Activated naive CD8-positive, alpha-beta T cell (primary cell): ENCODE data around the gene CDH22.

ENCODE experiments used
- H3K27ac Mint-ChIP-seq: one replicate; pipeline ENCODE4 v1.8.0; 2021; ENCODE audit warnings: mixed read lengths
- H3K27me3 Mint-ChIP-seq: one replicate; pipeline ENCODE4 v1.8.0; 2021; ENCODE audit warnings: mixed read lengths
- H3K36me3 Mint-ChIP-seq: one replicate; pipeline ENCODE4 v1.8.0; 2021; ENCODE audit warnings: mixed read lengths
- H3K4me1 Mint-ChIP-seq: one replicate; pipeline ENCODE4 v1.8.0; 2021; ENCODE audit warnings: low read depth, mixed read lengths
- H3K4me3 Mint-ChIP-seq: one replicate; pipeline ENCODE4 v1.8.0; 2021; ENCODE audit warnings: mild to moderate bottlenecking, mixed read lengths
- H3K9me3 Mint-ChIP-seq: one replicate; pipeline ENCODE4 v1.8.0; 2021; ENCODE audit warnings: low read depth, mixed read lengths

The CDH22 gene

DNA sequence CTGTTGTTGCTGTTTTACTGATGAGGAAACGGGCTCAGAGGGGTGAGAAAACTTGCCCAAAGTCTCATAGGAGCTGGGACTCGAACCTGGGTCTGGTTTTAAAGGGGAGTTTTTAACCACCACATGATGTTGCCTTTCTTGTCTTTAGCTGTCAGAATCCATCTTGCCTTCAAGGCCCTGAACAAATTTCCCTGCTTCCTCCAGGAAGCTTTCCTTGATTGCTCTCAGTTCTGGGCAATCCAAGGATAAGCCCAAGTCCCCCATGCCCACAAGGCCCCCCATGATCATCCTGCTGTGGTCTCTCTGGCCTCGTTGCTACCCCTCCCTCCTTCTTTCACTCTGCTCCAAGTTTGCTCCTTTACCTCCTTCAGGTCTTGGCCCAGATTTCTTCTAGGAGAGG is 116.7 kb downstream of the CDH22 start:
- Mint-ChIP-seq H3K36me3 (no peaks in the 10 kb centered on the region), H3K27ac (no peak overlapping the region), H3K4me3 (no peak overlapping the region), H3K27me3 (peaks cover 6% of the 10 kb centered on the region), H3K9me3 (peaks cover 3% of the 10 kb centered on the region), H3K4me1 (no peaks in the 10 kb centered on the region)

DNA sequence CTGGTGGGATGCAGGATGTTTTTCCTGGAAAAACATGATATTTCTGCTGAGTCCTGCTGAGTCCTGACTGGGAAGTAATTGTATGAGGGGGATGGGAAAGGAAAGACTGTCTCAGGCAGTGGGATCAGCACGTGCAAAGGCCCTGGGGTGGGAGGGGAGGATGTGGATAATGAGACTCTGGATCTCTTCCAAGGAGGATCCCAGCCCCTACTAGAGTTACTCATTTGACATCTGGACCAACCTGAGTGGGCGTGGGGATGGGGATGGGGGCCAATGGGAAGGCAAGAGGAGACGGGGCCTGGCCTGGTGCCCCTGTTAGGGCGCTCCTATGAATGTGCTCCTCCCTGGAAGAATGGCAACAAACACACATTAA is 117.1 kb downstream of the CDH22 start:
- Mint-ChIP-seq H3K4me3 (no peak overlapping the region), H3K27me3 (peaks cover 6% of the 10 kb centered on the region), H3K27ac (no peak overlapping the region), H3K36me3 (no peaks in the 10 kb centered on the region), H3K9me3 (peaks cover 3% of the 10 kb centered on the region), H3K4me1 (no peaks in the 10 kb centered on the region)

DNA sequence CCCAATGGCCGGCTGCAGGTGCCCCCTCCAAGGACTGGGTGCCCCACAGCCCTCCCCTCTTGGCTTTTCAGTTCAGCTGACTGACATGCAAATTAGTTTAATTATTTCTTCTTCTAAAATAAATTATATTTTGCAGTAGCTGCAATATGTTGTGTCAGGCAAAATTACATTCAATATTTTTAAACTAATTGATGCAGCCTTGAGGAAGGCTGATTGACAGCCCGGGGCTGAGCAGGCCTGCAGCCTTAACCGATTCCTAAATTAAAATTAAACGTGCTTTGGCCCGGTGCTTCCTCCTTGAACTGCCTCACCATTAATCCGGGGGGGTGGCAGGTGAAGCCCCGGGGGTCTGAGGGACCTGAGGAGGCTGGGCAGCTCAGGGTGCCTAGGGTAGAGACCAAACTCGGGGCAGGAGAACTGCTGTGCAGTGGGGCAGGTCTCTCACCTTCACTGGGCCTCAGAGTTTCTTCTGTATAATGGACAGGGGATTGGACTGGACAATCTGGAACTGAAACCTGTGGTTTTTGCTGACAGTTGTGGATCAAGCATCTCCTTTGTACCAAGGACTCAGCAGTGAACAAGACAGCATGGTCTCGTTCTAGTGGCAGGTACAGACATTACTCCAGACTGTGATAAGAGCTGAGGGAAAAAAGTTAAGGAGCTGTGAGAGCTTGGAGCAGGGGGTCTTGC is 117.7 kb downstream of the CDH22 start:
- no peaks in the 10 kb centered on the region for H3K36me3 Mint-ChIP-seq
- peaks cover 6% of the 10 kb centered on the region for H3K27me3 Mint-ChIP-seq
- H3K4me1 Mint-ChIP-seq: no peaks in the 10 kb centered on the region
- no peak overlapping the region for H3K27ac Mint-ChIP-seq
- H3K4me3 Mint-ChIP-seq: no peak overlapping the region
- peaks cover 3% of the 10 kb centered on the region for H3K9me3 Mint-ChIP-seq

DNA sequence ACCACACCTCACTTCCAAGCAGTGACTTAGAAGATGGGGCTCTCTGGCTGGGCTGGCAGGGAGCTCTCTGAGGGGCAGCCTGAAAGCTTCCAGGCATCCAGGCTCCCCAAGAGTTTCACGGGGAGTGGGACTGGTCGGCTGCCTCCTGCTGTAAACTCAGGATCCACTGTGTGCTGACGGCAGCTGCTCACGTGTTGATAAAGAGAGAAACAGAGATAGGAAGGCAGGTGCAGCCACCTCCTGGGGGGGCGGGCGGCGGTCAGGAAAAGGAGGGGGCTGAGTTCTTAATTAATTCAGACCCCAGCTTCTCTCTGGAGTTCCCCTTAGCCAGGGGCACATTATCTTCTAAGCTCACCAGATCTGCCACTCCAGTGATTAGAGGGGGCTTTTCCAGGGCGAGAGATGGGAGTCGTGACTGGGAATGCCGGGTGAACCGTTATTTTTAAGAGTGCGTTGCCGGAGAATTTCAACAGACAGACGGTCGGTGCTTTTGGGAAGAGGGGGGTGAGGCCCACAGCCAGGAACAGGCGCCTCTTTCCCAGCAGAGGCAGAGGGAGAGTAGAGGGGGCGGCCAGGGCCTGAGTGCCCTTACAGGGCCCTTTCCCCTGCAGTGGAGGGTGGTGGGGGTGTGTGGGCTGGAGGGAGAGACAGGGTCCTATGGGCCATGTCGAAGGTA is 119.3 kb downstream of the CDH22 start:
- Mint-ChIP-seq H3K27me3 (peaks cover 5% of the 10 kb centered on the region), H3K4me1 (no peaks in the 10 kb centered on the region), H3K36me3 (no peaks in the 10 kb centered on the region), H3K27ac (no peak overlapping the region), H3K9me3 (peaks cover 3% of the 10 kb centered on the region), H3K4me3 (no peak overlapping the region)

DNA sequence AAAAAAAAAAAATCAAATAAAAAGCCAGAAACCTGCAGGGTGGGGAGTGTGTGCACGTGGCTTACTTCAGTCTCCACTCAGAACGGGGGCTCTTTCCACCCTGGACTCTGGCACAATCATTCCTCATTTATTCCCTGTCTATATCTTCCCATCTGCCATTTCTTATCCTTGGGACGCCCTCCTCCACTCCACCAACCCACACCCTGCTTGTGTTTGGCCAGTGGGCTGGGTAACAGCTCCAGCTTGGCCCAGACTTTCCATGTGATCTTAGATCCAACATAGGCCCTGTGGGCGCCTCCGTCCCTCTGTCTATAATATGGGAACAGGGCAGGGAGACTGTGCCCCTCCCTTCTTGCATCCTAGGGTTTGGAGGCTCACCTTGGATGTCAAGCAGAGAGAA is 122.1 kb downstream of the CDH22 start:
- no peaks in the 10 kb centered on the region for H3K4me1 Mint-ChIP-seq
- peaks cover 7% of the 10 kb centered on the region for H3K27me3 Mint-ChIP-seq
- no peak overlapping the region for H3K27ac Mint-ChIP-seq
- no peak overlapping the region for H3K4me3 Mint-ChIP-seq
- peaks cover 3% of the 10 kb centered on the region for H3K9me3 Mint-ChIP-seq
- H3K36me3 Mint-ChIP-seq: no peaks in the 10 kb centered on the region

DNA sequence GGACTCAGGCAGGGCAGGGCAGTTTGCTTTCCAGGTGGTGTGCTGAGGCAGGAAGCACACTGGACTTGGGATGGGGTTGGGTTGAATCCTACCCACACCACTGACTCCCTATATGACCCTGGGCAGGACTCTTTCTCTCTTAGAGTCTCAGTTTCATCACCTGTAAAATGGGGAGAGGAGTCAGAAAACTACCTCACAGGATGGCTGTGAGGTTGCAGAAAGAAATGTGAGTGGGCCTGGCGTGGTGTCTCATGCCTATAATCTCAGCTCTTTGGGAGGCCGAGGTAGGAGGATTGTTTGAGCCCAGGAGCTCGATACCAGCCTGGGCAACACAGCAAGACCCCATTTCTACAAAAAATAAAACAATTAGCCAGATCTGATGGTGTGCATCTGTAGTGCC is 122.9 kb downstream of the CDH22 start:
- H3K27me3 Mint-ChIP-seq: peaks cover 9% of the 10 kb centered on the region
- H3K4me3 Mint-ChIP-seq: no peak overlapping the region
- H3K4me1 Mint-ChIP-seq: no peaks in the 10 kb centered on the region
- H3K36me3 Mint-ChIP-seq: no peaks in the 10 kb centered on the region
- no peaks in the 10 kb centered on the region for H3K9me3 Mint-ChIP-seq
- H3K27ac Mint-ChIP-seq: no peak overlapping the region

DNA sequence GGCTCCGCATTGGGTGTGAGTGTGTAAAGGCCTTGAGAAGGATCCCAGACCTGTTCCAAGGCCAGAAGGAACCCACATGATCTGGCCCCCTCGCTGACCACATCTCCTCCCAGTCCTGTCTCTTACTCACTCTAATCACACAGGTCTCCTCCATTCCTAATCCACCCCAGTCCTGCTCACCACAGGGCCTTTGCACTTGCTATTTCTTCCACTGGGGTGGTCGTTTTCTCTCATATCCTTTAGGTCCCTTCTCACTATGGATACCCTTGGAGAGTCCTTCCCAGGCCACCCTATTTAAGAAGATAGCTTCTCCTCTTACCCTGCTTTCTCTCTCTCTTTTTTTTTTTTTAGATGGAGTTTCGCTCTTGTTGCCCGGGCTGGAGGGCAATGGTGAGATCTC is 124.5 kb downstream of the CDH22 start:
- Mint-ChIP-seq H3K9me3 (no peaks in the 10 kb centered on the region), H3K27me3 (peaks cover 14% of the 10 kb centered on the region), H3K4me1 (no peaks in the 10 kb centered on the region), H3K4me3 (no peak overlapping the region), H3K36me3 (no peaks in the 10 kb centered on the region), H3K27ac (no peak overlapping the region)

DNA sequence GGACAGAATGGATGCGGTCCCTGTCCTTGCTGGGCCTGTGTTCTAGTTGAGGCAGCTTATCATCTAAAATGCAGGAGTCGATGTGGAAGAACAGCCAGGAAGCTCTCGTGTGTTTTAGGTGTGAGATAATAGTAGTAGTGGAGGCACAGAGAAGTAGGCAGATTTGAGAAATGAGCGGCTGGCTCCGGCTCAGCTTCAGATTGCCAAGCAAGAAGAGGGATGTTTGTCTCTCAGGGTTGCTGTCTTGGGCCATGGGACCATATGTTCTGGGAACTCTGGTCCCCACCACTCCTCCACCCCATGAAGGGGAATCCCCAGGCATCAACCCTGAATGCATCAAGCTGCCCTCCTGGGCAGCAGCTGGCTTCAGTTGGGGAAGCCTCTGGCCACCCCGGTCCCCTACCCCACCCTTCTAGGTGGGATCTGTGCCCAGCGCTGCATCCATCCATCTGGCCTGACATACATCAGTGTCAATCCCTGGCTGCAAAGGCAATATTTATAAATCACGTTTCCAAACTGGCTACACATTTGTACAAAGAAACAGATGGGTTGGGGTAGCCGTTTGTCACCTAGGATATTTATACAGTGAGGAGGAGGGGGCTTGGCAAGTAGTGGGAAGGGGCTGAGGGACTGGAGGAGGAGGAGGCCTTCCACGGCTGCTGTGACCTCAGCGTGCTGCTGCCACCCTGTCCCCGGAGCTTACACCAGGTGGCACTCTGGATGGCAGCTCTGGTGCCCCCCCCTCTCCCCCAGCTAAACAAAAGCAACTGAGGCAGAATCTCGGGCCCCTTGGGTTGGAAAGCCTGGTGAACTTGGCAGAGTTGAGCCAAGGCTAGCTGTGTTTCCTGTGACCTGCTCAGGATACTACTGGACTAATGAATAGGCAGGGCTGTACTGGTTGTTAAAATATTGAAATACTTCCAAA is 125.8 kb downstream of the CDH22 start:
- no peaks in the 10 kb centered on the region for H3K9me3 Mint-ChIP-seq
- H3K4me3 Mint-ChIP-seq: no peak overlapping the region
- no peaks in the 10 kb centered on the region for H3K4me1 Mint-ChIP-seq
- H3K27ac Mint-ChIP-seq: no peak overlapping the region
- no peaks in the 10 kb centered on the region for H3K36me3 Mint-ChIP-seq
- H3K27me3 Mint-ChIP-seq: peaks cover 19% of the 10 kb centered on the region

DNA sequence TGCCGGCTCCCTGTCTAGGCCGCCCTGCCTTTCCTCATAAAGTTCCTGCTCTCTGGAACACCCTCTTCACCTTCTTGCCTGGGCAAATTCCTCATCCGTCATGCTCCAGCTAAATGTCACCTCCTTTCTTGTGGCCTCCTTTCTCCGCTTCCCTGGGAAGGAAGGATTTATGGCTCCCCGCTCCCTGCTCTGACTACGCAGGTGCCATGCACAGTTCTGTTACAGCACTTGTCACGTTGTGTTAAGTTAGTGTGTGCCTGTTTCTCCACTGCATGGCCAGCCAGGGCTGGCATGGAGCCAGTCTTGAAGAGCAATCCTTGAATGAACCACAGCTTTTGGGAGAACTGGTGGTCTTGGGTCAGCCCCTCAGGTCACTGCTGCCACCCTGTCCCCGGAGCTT is 128.4 kb downstream of the CDH22 start:
- no peak overlapping the region for H3K27ac Mint-ChIP-seq
- no peaks in the 10 kb centered on the region for H3K36me3 Mint-ChIP-seq
- peaks cover 2% of the 10 kb centered on the region for H3K4me1 Mint-ChIP-seq
- H3K27me3 Mint-ChIP-seq: peaks cover 29% of the 10 kb centered on the region
- H3K9me3 Mint-ChIP-seq: no peaks in the 10 kb centered on the region
- no peak overlapping the region for H3K4me3 Mint-ChIP-seq

DNA sequence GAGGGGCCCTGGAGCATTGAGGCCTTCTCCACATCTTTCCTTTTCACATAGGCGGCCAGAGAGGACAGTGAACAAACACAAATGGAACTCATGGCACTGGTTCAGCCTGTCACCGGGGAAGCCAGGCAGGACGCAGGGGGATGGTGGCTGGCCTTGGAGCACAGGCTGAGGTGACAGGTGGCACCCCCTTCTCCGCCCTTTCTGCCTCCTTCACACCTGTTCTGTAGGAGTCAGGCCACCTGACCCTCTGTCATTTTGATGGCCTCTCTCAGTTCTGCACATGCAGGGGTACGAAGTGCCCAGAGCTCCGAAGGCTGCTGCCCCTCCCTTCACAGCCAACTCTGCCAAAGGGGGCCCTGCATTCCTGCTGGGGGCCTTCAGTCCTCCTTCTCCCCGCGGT is 129.4 kb downstream of the CDH22 start:
- no peak overlapping the region for H3K4me3 Mint-ChIP-seq
- H3K4me1 Mint-ChIP-seq: peaks cover 3% of the 10 kb centered on the region
- H3K36me3 Mint-ChIP-seq: no peaks in the 10 kb centered on the region
- no peak overlapping the region for H3K27ac Mint-ChIP-seq
- H3K9me3 Mint-ChIP-seq: no peaks in the 10 kb centered on the region
- H3K27me3 Mint-ChIP-seq: peaks cover 31% of the 10 kb centered on the region

DNA sequence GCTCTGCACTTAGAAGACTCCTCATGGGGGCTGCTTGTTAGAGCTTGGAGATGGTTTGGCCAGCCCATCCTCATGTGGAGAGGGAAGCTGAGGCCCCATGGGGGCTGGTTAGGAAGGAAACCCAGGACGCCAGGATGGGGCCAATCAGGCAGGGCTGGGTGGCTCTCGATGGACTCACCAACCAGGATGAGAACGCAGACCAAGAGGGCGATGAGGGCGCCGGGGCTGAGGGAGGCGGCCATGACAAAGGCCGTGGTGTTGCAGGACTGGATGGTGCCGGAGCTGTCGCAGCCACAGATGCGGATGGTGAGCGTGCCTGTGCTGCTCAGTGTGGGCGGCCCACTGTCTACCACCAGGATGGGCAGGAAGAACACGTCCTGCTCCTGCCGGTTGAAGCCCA is 130.5 kb downstream of the CDH22 start:
- no peak overlapping the region for H3K27ac Mint-ChIP-seq
- no peak overlapping the region for H3K4me3 Mint-ChIP-seq
- no peaks in the 10 kb centered on the region for H3K36me3 Mint-ChIP-seq
- peaks cover 3% of the 10 kb centered on the region for H3K4me1 Mint-ChIP-seq
- peaks cover 38% of the 10 kb centered on the region for H3K27me3 Mint-ChIP-seq
- H3K9me3 Mint-ChIP-seq: no peaks in the 10 kb centered on the region

DNA sequence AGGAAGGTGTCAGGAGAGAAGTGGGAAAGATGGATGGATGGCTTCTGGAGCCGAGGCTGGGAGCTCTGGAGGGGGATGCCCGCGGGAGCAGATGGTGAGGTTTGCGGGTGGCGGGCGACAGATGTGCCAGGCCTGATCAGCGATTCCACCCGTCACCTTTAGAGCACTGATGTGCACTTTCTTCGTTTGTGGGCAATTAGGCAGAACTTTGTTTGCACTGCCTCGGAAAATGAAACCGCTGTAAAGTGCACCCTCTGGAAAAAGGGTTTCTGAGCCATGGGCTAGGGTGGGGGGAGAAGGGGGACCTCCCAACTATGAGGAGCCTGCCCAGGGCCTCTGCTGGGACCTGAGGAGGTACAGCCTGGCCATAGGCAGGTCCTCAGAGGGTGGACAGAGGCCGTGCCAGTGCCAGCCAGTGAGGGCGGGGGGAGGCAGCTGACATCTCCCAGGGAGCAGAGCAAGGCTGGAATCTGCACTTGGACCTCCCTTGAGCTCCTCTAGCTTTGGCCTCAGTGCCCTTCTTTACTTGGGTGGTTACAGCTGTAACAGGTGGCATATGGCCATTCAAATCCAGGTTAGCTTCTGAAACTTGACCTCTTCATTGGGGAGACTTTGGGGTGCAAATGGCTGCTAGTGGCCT is 131.4 kb downstream of the CDH22 start:
- Mint-ChIP-seq H3K27ac (no peak overlapping the region), H3K27me3 (peaks cover 45% of the 10 kb centered on the region), H3K9me3 (no peaks in the 10 kb centered on the region), H3K4me3 (no peak overlapping the region), H3K4me1 (peaks cover 3% of the 10 kb centered on the region), H3K36me3 (no peaks in the 10 kb centered on the region)

DNA sequence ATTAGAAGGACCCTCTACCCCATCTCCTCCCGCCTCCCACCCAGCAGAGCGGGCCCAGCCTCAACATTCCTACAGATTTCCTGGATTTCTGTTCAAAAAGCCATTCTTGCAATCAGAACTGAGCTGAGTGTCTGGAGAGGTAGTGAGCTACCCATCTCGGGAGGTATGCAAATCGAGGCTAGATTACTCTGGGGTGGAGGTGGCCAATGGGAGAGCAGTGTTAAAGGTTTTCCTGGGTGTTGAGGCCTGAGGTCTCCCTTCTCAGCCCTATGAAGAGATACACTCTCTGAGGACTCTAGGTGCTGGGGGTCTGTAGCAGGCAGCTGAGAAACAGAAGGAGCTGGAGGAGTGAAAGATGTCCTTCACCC is 133.2 kb downstream of the CDH22 start:
- Mint-ChIP-seq H3K9me3 (no peaks in the 10 kb centered on the region), H3K27ac (no peak overlapping the region), H3K4me1 (peaks cover 3% of the 10 kb centered on the region), H3K36me3 (no peaks in the 10 kb centered on the region), H3K27me3 (peaks cover 42% of the 10 kb centered on the region), H3K4me3 (no peak overlapping the region)

DNA sequence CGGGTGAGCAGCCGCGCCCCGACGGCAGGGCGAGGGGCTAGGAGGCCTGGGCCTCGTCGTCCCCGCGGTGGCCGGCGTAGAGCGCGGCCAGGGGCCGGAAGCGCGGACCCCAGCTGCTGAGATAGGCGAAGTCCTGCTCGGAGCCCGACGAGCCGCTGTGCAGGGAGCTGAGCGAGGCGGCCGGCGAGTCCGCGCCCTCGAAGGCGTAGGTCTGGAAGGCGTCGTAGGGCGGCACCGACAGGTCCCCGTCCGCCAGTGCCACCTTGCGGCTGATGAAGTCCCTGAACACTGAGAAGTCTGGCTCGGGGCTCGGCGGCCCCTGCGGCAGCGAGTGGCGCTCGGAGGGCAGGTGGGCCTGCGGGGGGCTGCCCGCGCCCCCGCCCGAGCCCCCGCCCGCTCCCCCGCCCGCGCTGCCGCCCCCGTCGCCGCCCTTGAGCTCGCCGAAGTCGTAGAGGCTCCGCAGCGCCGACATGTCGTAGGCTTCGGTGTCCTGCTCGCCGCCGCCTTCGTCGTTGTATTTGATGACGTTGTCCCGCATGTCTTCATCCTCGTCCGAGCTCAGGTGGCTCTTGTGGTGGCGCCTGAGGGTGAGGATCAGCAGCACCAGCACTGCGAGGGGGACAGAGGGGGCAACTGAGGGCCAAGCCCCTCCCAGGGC is 133.7 kb downstream of the CDH22 start:
- H3K27me3 Mint-ChIP-seq: peaks cover 40% of the 10 kb centered on the region
- H3K36me3 Mint-ChIP-seq: no peaks in the 10 kb centered on the region
- H3K4me3 Mint-ChIP-seq: no peak overlapping the region
- H3K4me1 Mint-ChIP-seq: peaks cover 3% of the 10 kb centered on the region
- no peaks in the 10 kb centered on the region for H3K9me3 Mint-ChIP-seq
- no peak overlapping the region for H3K27ac Mint-ChIP-seq
